HG03095 (cell line): ENCODE data around the gene SLC29A1.
"Not testable (repeated sequence)": the region's sequence is repeated elsewhere in the genome, so short reads cannot be mapped to it uniquely, and the experiment has no call there.

ENCODE experiments used
- ATAC-seq: cut with Tn5 transposase; IDR thresholded peaks from one replicate; pipeline ENCODE4 v1.9.1; 2021; ENCODE audit warnings: moderate library complexity; ENCODE audit not compliant: unreplicated experiment

The SLC29A1 gene

DNA sequence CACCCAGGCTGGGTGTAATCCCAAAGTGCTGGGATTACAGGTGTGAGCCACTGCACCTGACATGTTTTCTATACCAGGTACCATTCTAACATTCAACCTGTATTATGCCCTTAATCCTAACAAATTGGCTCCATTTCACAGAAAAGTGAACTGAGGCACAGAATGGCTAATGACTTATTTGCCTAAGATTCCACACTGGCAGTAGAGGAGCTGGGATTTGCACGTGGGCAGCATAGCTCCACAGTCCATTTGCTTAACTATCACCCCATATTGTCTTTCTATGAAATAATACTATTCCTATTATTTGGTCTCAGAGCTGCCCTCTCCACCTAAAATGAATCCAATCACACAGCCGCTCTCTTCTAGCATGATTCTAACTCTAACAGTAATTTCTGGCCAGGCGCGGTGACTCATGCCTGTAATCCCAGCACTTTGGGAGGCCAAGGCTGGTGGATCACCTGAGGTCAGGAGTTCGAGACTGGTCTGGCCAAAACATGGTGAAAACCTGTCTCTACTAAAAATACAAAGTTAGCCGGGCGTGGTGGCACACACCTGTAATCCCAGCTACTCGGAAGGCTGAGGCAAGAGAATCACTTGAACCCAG, 30.0 kb upstream of the SLC29A1 start:
- no peak for ATAC-seq

GRCh38 chr6:44194326-44194725, 29.1 kb upstream of the SLC29A1 start:
- ATAC-seq, result no peak

- ATAC-seq, result not testable (repeated sequence)
Measured at GRCh38 chr6:44196351-44196750, 27.0 kb upstream of the SLC29A1 start.

DNA sequence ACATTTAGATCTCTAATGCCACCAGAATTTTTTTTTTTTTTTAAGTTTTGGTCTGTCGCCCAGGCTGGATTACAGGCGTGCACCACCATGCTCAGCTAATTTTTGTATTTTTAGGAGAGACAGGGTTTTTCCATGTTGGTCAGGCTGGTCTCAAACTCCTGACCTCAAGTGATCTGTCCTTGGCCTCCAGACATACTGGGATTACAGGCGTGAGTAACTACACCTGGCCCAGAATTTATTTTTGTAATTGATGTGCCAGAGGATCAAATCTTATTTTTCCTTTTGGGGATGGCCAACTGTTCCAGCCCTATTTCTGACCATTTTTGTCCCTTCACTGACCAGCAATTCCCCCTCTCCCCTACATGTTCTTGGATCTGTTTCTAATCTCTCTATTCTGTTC, 24.7 kb upstream of the SLC29A1 start:
- no peak for ATAC-seq

DNA sequence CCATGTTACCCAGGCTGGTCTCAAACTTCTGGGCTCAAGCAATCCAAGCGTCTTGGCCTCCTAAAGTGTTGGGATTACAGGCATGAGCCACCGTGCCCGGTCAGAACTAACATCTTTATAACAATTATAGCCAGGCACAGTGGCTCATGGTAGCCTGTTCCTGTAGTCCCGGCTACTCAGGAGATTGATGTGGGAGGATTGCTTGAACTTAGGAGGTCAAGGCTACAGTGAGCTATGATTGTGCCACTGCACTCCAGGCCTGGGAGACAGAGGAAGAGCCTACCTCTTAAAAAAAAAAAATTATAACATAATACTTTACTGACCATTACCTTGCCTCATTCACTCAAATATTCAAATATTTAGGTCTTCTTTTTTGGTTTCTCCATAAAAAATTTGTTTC, 23.5 kb upstream of the SLC29A1 start:
- no peak for ATAC-seq

GRCh38 chr6:44201200-44201599, 22.2 kb upstream of the SLC29A1 start:
- ATAC-seq, result no peak

- ATAC-seq, result no peak
Measured at GRCh38 chr6:44201638-44202303, 21.6 kb upstream of the SLC29A1 start.

GRCh38 chr6:44202332-44202971, 20.9 kb upstream of the SLC29A1 start:
- ATAC-seq, result no peak

GRCh38 chr6:44202972-44203750, 20.2 kb upstream of the SLC29A1 start:
- ATAC-seq, result no peak

- ATAC-seq, result no peak
Measured at GRCh38 chr6:44203955-44204354, 19.4 kb upstream of the SLC29A1 start.

GRCh38 chr6:44207966-44208365, 15.4 kb upstream of the SLC29A1 start:
- ATAC-seq, result no peak

DNA sequence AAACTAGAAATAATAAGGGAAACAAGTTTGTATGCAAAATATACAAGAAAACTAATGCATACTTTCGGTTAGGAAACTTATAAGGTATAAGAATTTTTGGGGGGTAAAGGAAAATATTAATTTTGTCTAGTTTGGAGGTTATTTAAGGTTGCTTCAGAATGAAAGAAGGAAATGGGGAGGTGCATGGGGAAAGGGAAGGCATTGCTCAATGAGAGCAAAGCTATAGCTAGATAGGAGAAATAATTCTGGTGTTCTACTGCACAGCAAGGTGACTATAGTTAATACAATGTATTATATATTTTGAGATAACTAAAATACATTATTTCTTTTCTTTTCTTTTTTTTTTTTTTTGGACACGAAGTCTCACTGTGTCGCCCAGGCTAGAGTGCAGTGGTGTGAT, 12.1 kb upstream of the SLC29A1 start:
- no peak for ATAC-seq

- no peak for ATAC-seq
Measured at GRCh38 chr6:44214307-44214706, 9.1 kb upstream of the SLC29A1 start.

DNA sequence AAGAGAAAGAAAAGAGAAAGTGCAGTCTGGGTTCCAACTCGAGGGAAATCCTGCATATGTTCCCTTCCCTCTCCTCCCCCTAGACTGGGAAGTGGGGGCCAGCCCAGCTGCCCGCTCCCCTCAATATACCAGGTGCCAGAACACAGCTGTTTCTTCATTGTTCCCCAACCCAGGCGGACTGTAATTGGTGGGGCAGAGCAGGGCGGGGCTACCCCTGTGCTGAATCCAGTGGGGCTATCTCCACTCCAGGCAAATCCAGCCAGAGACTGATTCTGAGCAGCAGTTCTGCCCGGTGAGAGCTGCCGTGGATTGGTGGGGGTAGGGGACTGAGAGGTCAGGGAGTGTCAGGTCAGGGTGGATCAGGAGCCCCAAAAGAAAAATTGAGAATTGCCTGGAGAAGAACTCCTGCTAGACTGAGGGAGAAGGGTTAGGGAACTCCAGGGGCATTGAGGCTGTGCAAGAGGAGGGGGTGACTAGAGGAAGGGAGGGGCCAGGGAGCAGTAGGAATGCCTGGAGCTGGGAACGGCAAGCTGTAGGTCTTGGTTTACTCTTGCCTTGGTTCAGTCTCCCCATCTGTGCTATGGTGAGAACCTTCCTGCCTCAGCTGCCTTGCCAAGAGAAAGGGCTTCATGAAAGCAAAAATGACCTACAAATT, 6.6 kb upstream of the SLC29A1 start, which contains the start of gene MYMX:
TSS of gene MYMX (plus strand) at position 250 of the 655 bp plus-strand sequence. CDS start 546 bp downstream, outside the sequence.
- ATAC-seq, result no peak

GRCh38 chr6:44217332-44218143, 5.9 kb upstream of the SLC29A1 start:
- no peak for ATAC-seq

- ATAC-seq, result peak; percentile 57
Measured at GRCh38 chr6:44219053-44219814, 4.2 kb upstream of the SLC29A1 start.

GRCh38 chr6:44219815-44220784, 3.3 kb upstream of the SLC29A1 start:
- no peak for ATAC-seq

- ATAC-seq, result no peak
Measured at GRCh38 chr6:44220913-44221290, 2.5 kb upstream of the SLC29A1 start.
